ES-I3 (cell line): ENCODE measurements around the gene CDC73.
A peak's percentile ranks its signal among the peaks of the same experiment; 100 is the strongest.

ENCODE experiments used
- H3K36me3 ChIP-seq: 2 replicates; pipeline ENCODE4 v1.6.1; 2013; ENCODE audit warnings: mild to moderate bottlenecking, low read length, control low read depth, moderate library complexity; ENCODE audit not compliant: insufficient read depth
- H3K4me1 ChIP-seq: 2 replicates; pipeline ENCODE4 v1.6.1; 2013; ENCODE audit warnings: mild to moderate bottlenecking, control low read depth, low read length; ENCODE audit not compliant: insufficient read depth
- H3K9ac ChIP-seq: 2 replicates; pipeline ENCODE4 v1.6.1; 2013; ENCODE audit warnings: low read depth, mild to moderate bottlenecking, low read length, moderate library complexity
- H3K9me3 ChIP-seq: 2 replicates; pipeline ENCODE4 v1.6.1; 2013; ENCODE audit warnings: mild to moderate bottlenecking, low read length, moderate library complexity; ENCODE audit not compliant: control insufficient read depth, insufficient read depth

The CDC73 gene

DNA sequence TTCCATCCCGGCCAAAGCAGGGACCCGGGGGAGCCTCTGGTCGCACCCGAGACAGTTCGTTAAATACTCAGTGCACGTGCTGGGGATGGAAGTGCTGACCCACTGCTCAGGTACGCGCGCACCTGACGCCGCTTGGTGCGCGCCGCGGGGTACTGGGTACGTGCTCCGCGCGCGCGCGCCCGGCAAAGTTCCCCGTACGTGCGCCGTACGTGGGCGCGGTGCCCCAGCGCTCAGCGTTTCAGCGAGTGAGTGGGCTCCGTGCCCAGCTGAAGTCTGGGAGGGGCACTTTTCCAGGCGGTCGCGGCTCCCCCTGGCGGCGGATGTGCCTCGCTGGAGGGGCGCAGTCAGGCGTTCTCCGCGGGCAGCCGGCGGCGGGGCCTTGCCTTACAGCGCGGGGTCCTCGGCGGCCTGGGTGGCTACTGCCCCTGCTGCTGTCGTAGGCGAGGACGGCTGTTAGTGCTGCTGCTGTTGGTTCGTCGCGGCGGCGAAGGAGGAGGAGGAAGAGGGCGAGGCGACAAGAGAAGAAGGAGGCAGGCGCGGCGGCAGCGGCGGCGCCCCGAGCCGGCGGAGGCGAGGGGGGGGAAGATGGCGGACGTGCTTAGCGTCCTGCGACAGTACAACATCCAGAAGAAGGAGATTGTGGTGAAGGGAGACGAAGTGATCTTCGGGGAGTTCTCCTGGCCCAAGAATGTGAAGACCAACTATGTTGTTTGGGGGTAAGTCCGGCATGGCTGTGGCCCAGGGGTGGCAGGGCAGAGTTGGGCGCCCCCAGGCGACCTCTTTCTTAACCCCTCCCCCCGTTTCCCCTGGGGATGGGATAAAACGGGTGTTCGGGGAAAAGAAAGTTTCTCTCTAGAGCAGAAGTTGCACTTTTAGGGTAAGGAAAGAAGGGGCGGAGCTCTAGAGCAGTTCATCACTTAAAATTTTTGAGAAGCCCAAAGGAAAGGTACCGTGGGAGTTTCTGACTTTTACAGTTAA is at the start of gene CDC73:
Gene CDC73 (plus strand): TSS at position 416 of the 978 bp plus-strand sequence. CDS start 170 bp downstream, at position 586.
- Histone ChIP-seq H3K9ac (peak within 1 kb of the TSS; percentile 98), H3K4me1 (no peaks in the 10 kb centered on the region), H3K36me3 (0 out of 2 replicates have a peak, but pooled peaks cover 2% of the 10 kb centered on the region), H3K9me3 (no peaks in the 10 kb centered on the region)

DNA sequence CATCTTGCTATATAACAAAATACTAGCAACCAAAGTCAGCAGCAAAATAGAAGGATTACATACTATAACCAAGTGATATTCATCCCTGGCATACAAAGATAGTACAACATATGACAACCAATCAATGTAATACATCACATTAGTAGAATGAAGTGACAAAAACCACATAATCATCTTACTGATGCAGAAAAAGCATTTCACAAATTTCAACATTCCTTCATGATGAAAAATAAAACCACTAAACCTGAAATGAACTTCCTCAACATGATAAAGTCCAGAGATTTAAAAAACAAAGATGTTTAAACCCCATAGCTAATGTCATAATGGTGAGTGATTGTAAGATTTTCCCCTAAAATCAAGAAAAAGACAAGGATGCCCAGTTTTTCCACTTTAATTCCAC is 43.8 kb upstream of the CDC73 start:
- H3K9ac ChIP-seq, result no peak overlapping the region
- H3K36me3 ChIP-seq, result peaks cover 13% of the 10 kb centered on the region
- no peaks in the 10 kb centered on the region; the same call in 1 of the 2 replicates for H3K9me3 ChIP-seq
- H3K4me1 ChIP-seq, result no peaks in the 10 kb centered on the region

DNA sequence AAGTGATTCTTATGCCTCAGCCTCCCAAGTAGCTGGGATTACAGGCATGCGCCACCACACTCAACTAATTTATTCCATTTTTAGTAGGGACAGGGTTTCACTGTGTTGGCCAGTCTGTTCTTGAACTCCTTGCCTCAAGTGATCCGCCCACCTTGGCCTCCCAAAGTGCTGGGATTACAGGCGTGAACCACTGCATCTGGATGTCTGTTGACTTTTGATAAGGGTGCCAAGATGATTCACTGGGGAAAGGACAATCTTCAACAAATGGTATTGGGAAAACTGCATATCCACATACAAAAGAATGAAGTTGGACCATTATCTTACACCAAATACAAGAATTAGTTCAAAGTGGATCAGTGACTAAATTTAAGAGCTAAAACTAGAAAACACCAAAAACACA is 42.6 kb upstream of the CDC73 start:
- peaks cover 13% of the 10 kb centered on the region for H3K36me3 ChIP-seq
- H3K9ac ChIP-seq, result no peak overlapping the region
- no peaks in the 10 kb centered on the region; the same call in 1 of the 2 replicates for H3K9me3 ChIP-seq
- H3K4me1 ChIP-seq, result no peaks in the 10 kb centered on the region

DNA sequence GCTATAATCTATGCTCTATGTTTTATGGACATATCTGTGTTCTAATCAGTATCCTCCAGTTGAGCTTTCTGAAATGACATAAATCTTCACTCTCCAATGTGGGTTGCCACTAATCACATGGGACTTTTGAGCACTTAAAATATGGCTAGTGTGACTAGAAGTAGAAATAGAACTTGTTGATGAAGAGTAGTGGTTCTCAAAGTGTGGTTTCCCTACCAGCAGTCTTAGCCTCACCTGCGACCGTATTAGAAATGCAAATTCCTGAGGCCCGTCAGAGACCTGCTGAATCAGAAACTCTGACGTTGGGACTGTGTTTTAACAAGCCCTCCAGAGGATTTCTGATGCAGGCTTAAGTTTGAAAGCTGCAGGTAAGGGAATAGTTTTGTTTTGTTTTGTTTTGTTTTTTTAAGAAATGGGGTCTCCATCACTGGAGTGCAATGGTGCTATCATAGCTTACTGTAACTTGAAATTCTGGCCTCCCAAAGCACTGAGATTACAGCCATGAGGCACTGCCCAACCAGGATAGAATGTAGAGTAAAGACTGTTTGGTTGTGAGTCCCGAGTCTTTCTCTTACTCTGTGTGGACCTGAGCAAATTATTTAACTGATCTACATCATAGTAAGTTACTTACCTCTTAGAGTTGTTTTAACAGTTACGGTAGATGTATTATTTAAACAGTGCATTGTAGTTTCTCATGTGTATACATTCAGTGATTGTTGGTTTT is 38.3 kb upstream of the CDC73 start:
- Histone ChIP-seq H3K36me3 (peaks cover 8% of the 10 kb centered on the region; the same call in 1 of the 2 replicates), H3K4me1 (no peaks in the 10 kb centered on the region), H3K9me3 (no peaks in the 10 kb centered on the region; the same call in 1 of the 2 replicates), H3K9ac (no peak overlapping the region)

DNA sequence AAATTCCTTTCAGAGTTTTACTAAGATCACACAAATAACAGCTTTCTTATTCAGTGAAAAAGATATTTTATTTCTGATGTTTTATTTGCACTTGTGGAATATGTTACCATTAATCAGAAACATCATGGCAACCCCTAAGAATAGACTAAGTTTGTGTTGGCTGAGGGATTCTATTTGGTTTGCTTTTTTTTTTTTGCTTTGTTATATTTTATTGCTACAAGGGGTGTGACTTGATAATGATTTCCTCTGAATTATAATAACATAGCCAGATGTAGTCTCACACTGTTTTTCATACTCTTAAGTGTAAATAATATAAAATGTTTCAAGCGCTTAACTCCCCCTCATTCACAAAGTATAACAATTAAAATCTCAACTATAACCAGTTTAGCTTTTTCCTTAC is 36.6 kb upstream of the CDC73 start:
- H3K9ac ChIP-seq, result no peak overlapping the region
- peaks cover 8% of the 10 kb centered on the region; the same call in 1 of the 2 replicates for H3K36me3 ChIP-seq
- no peaks in the 10 kb centered on the region for H3K9me3 ChIP-seq
- H3K4me1 ChIP-seq, result no peaks in the 10 kb centered on the region

- Histone ChIP-seq H3K9ac (no peak overlapping the region), H3K4me1 (no peaks in the 10 kb centered on the region), H3K9me3 (no peaks in the 10 kb centered on the region), H3K36me3 (peaks cover 8% of the 10 kb centered on the region; the same call in 1 of the 2 replicates)
These were observed 35.5 kb upstream of the CDC73 start for GRCh38 chr1:193086342-193086741.

DNA sequence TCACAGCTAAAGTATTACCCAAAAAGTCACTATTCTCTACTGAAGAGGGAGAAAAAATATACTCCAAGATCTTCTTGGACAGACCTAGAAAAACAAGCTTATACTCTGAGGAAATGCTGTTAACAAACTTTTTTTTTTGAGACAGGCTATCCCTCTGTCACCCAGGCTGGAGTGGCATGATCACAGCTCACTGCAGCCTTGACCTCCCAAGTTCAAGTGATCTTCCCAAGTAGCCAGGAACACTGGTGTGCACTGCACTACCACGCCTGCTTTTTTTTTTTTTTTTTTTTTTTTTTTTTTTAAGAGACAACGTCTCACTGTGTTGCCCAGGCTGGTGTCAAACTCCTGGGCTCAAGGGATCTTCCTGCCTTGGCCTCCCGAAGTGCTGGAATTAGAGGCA is 33.9 kb upstream of the CDC73 start:
- Histone ChIP-seq H3K36me3 (peaks cover 5% of the 10 kb centered on the region; the same call in 1 of the 2 replicates), H3K9me3 (no peaks in the 10 kb centered on the region), H3K4me1 (no peaks in the 10 kb centered on the region), H3K9ac (no peak overlapping the region)

DNA sequence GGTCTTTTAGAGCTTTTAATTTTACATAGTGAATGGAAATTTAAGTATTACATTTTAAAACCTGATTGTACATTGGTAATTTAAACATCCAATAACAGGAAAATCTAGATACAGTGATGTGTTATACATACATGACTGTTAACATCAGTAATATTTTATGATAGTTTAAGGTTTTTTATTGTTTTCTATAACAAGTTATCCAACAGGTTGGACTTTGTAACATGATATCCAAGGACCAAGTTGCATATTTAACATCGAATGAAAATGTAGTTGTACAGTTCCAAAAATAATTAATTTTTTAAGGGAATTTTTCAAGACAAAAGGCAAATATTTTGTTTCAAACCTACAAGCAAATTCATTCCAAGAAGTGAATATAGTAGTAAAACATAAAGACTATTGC is 31.0 kb upstream of the CDC73 start:
- no peaks in the 10 kb centered on the region for H3K9me3 ChIP-seq
- H3K9ac ChIP-seq, result no peak overlapping the region
- no peaks in the 10 kb centered on the region for H3K4me1 ChIP-seq
- H3K36me3 ChIP-seq, result peaks cover 3% of the 10 kb centered on the region; the same call in 1 of the 2 replicates

- peaks cover 3% of the 10 kb centered on the region; the same call in 1 of the 2 replicates for H3K36me3 ChIP-seq
- H3K9me3 ChIP-seq, result no peaks in the 10 kb centered on the region
- H3K9ac ChIP-seq, result no peak overlapping the region
- no peaks in the 10 kb centered on the region for H3K4me1 ChIP-seq
These were observed 27.7 kb upstream of the CDC73 start for GRCh38 chr1:193094112-193094511.

GRCh38 chr1:193102662-193103061 is 19.2 kb upstream of the CDC73 start:
- Histone ChIP-seq H3K4me1 (peaks cover 6% of the 10 kb centered on the region), H3K36me3 (no peaks in the 10 kb centered on the region; the same call in 1 of the 2 replicates), H3K9me3 (no peaks in the 10 kb centered on the region), H3K9ac (no peak overlapping the region)

- H3K9ac ChIP-seq, result peak overlapping the region; percentile 76
- H3K4me1 ChIP-seq, result peaks cover 6% of the 10 kb centered on the region
- H3K36me3 ChIP-seq, result no peaks in the 10 kb centered on the region; the same call in 1 of the 2 replicates
- no peaks in the 10 kb centered on the region for H3K9me3 ChIP-seq
These were observed 17.9 kb upstream of the CDC73 start for GRCh38 chr1:193103759-193104501.

DNA sequence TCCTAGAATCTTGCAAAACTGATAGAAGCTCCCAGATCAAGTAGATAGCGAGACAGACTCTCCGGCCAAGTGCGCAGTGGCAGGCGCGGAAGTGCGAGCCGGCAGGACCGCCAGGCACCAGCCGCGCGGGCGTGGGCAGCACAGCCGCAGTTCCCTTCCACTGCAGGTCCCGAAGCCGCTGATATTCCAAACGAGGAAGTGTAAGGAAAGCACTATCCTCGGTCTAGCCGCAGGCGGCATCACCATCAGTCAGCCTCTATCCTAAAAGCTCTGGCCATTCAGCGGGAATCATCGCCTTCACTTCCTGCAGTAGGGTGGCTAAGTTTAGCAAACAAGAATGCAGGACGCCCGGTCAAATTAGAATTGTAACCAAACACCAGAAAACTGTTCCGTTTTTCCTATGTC is 17.3 kb upstream of the CDC73 start:
- peaks cover 6% of the 10 kb centered on the region for H3K4me1 ChIP-seq
- H3K9me3 ChIP-seq, result no peaks in the 10 kb centered on the region
- peak overlapping the region; percentile 76 for H3K9ac ChIP-seq
- H3K36me3 ChIP-seq, result no peaks in the 10 kb centered on the region; the same call in 1 of the 2 replicates

DNA sequence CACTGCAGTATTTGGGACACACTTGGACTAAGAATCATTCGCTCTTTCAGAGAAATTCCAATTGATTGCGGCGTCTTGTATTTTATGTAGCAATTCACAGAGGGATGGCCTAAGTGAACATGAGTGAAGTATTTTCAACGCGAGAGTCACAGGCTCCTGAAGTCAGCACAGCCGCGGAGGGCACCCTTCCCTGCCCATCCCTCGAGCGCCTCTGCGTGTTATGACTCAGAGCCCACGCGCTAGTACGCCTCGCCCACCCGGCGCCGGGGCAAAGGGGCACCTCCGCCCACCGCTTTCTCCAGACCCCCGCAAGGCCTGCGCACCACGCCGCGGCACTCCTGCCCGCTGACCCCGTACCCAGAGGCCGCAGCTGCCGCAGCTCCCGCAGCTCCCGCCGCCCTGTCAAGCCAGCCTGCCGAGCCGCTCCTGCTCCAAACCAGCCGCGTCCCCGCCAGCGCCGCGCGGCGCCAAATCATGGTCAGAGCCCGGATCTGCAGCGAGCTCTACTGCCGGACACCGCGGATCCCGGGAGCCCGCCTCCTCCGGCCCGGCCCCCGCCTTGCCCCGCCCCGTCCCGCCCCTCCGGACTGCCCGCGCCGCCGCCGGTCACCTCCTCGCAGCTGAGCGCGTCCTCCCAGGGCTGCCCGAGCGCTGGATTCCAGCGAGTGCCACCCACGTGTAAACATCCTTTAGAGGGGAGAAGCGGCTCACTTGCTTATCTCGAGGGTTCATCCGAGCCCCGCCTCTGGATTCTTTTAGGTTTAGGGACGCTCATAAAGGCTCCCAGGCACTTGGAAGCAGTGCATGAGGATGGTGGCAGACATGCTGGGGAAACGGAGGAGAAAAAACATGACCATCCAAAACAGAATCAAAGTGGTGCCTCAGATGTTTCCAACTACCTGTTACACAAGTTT is 16.7 kb upstream of the CDC73 start, which contains the start of gene GLRX2:
Gene GLRX2 (minus strand): TSS at position 508 of the 914 bp plus-strand sequence. CDS start 32 bp downstream, at position 476.
- Histone ChIP-seq H3K4me1 (peaks cover 6% of the 10 kb centered on the region), H3K9me3 (no peaks in the 10 kb centered on the region), H3K36me3 (no peaks in the 10 kb centered on the region; the same call in 1 of the 2 replicates), H3K9ac (peak within 1 kb of the TSS; percentile 76)
